MM.1S (cell line): ENCODE measurements around the gene AQP10.

Experiments used
- EZH2 ChIP-seq: fragments of 300-600 bp; sonication (generic); optimal IDR thresholded peaks from 2 replicates; pipeline ENCODE3; 2017; ENCODE audit warnings: low read depth, mild to moderate bottlenecking, antibody characterized with exemption, low read length, mixed read lengths
- TF ChIP-seq, protein P1 (sequence below): fragments of 300-600 bp; sonication (generic); IDR thresholded peaks from 2 replicates; pipeline ENCODE4 v1.5.1; 2016; ENCODE audit warnings: antibody characterized with exemption, low read length, mixed read lengths

DNA sequence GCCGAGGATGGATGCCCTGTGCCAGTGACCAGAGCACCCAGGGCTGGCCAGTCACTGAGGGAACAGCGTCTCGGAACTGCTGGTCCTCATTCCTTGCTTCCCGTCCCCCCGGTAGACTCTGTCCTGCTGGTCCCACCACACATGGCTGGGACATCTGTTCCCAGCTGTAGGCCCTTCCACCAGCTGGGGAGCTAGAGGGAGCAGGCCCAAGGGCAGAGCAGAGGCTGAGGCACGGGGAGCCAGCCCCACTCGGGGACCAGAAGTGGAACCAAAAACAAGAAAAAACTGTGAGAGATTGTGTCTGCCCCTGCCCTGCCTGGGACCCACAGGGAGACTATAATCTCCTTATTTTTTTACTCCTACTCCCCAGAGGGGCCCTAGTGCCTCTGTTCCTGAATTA lies 28.2 kb downstream of the AQP10 start:
- TF ChIP-seq, protein P1, sequence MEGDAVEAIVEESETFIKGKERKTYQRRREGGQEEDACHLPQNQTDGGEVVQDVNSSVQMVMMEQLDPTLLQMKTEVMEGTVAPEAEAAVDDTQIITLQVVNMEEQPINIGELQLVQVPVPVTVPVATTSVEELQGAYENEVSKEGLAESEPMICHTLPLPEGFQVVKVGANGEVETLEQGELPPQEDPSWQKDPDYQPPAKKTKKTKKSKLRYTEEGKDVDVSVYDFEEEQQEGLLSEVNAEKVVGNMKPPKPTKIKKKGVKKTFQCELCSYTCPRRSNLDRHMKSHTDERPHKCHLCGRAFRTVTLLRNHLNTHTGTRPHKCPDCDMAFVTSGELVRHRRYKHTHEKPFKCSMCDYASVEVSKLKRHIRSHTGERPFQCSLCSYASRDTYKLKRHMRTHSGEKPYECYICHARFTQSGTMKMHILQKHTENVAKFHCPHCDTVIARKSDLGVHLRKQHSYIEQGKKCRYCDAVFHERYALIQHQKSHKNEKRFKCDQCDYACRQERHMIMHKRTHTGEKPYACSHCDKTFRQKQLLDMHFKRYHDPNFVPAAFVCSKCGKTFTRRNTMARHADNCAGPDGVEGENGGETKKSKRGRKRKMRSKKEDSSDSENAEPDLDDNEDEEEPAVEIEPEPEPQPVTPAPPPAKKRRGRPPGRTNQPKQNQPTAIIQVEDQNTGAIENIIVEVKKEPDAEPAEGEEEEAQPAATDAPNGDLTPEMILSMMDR, result no peak
- no peak for TF ChIP-seq EZH2
